NCI-H1436 treated with DMSO at 0.1 percent for 48 hours (cell line): ENCODE results near the gene TERT.
A peak's percentile ranks its signal among the peaks of the same experiment; 100 is the strongest.

ENCODE experiments used
- DNase-seq: peaks from one replicate; lab custom pipeline; 2025; lab: John Stamatoyannopoulos, UW

TERT gene

DNA sequence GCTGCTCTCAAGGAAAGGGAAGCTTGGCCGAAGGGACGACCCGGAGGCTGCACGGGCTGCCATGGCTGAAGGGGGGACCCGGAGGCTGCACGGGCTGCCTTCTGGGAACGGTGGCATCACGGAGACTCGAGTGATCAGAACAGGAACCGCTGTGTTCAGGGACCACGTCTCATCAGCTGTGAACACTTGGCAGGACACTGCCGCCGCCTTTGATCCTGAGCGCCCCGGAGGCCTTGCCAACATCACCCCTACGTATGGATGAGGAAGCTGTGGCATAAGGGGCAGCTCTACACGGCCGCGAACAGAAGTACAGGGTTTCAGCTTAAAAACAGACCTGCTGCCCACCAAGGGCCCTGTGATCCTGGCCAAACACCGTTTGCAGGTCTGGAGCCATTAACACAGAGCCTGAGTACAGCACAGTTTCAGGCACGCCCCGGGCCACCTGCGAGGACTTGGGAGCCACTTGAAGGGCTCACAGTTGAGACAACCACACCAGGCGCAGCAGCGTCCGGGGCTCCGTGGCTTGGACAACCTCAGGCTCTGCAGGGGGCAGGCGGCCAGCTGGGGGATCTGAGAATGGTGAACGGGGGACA, 23.9 kb upstream of the TERT start:
- no peak for DNase-seq

DNA sequence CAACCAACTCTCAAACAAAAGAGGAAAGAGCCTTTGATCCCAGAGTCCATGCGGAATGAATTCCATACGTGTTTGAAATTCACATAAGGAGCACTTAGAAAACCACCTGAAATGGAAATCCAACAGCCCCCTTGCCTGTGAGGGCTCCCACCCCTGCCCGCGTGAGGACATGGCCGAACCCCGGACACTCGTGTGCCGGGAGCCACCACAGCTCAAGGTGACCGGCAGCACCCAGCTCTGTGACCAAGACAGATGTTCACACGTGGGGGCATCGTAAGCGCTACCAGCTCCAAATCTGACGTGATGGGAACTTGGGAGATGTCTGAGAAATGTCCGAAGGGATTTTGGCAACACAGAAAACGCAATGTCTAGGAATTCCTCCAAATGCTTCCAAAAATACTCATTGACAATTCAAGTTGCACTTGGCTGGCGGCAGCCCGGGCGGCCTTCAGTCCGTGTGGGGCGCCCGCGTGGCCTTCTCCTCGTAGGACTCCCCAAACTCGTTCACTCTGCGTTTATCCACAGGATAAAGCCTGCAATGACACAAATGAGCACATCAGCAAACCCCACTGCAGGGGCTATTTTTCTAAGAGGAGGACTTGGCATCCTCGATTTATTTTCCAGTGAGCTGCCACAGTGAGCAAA, 23.2 kb upstream of the TERT start:
- DNase-seq = no peak

DNA sequence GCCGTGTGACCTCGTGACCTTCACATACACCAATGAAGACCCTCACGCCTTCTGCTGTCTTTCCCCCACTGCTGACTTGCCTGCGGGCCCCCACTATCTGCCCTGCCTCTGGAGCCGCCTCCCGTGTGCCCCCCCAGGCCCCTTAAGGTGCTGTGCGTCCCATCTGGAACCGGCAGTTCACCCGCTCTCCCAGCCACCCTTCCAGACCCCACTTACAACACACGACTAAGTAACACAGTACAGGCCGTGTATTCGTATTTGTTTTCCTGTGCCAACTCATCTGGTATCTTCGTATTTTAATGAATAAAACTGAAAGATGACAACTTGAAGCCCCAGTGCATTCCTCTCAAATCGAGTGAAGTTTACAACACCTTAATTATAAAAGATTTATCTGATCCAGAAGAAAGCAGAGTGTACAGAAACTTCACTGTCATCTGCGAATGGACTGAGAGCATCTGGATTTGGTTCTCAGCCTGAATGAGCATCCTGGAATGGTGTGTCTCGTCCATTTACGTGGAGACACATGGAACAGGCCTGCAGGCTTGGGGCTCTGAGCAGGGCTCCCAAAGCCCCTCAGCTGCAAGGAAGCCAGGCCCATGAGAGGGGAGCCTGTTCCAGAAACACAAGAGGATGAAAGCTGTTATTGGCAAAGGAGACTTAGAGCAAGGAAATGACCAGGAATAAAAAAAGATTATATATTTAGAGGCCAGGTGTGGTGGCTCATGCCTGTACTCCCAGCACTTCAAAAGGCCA, 21.9 kb upstream of the TERT start:
- DNase-seq = no peak

DNA sequence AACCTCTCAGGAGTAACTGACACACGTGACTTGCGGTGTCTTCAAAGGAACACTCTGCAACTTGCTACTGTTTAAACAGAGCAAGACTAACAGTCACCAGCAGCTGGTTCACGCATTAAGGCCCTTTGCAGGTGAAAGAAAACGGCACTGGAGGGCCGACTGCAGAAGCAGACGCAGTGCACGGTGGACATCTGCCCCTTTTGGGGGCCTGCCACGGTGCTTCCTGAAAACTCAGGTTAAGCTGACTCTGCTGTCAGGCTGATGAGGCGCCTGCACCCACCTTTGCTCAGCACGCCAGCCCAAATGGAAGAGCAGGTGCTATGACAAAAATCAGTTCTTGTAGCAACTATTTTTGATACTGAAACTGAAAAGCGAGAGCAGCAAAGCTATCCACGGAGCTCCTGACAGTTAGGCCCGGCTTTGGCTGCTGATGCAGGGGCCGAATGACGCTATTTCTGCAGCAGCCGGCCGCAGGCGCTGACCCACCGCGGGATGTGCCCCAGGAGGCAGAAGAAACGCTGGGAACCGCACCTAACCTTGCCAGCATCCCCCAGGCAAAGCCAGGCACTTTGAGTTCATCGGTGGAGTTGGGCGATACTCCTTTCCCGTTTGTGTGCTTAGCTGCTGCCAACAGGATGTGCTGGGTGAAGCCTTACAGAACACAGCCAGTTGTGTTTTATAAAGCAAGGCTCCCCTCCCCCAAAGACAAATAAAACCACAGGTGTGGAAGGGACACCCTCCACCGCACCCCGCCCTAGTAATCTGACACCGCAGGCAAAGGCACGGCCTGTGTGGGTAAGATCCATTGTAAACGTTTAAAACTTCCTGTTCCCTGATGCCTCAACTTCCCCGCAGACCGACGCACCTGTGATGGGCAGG, 21.1 kb upstream of the TERT start:
- DNase-seq = peak; percentile 93

DNA sequence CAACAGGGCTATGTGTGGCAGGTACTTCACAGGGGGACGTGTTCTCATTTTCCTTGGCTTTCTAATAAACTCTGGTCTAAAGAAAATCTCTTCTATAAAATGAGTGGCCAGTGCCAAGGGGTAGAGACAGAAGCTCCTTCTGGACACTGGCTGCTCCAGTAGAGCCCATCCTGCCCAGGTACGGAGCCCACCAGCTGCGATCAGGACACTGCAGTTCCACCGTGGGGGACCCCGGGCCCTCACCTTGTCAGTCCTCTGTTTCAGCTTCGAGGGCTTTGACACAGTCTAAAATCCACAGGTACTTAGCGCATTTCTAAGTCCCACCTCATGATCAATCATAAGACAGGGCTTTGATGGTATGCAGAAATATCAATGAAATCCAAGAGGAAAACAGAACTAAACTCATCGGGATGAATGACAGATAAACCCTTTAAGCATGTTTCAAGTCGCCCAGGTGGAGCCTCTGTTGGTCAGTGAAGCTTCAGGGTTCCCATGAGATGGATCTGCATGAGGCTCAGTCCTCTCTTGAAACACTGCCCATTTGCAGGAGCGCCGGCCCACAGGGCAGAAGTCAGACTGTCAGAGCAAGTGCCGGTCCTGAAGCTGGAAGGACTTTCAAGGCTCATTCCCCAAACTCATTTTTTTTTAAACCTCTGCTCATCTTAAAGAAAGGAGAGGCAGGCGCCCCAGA, 20.3 kb upstream of the TERT start:
- DNase-seq = no peak

DNA sequence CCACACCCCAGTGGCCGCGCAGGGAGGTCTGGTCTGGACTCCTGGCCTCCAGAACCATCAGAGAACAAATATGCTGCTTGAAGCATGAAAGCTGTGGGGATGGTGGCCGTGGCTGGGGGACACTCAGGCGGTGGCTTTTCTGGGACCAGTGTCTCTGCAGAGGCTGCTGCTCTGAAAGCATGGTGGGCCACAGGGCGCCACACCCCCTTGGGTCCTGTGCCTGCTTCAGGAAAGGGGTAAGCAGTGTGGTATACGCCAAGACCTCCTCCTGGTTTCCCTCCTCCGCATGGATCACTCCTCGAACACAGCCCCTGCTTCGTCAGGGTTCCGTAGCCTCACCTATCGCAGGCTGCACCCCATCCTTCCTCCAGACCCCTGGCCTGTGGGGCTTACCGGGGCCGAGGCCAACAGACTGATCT, 19.7 kb upstream of the TERT start:
- no peak for DNase-seq

DNA sequence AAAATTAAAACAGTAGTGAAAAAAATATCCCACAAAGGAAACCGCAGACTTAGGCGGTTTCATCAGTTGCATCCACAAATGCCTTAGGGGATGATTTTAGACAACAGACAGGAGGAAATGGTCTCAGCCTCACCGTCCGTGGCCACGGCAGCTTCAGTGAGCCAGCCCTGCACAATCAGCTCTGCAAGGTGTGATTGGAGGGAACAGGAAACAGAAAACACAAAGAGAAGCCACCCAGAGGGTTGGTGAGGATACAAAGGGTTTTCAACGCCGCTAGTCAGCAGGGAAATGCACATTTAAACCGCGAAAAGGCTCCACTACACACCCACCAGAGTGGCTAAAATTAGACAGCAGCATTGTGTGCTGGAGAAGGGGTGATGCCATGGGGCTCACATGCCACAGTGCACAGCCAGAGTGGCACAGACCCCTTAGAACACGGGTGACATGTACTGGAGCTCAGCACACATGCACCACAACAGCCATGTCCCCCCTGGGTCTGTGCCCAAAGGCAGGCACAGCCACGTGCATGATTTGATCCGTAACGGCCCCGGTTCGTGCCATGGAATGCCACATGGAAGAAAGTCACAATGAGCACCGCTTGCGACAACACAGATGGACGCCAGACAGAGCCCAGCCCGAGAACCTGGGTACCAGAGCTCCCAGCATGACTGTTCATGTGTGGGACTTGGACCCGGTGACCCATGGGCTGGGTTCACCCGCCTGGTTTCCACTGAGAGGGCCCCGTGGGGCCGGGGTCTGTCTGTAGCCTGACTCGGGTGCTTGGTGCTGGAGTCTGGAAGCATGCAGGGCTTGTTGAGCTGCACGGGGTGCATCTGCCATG, 18.3 kb upstream of the TERT start:
- DNase-seq = peak; percentile 22

DNA sequence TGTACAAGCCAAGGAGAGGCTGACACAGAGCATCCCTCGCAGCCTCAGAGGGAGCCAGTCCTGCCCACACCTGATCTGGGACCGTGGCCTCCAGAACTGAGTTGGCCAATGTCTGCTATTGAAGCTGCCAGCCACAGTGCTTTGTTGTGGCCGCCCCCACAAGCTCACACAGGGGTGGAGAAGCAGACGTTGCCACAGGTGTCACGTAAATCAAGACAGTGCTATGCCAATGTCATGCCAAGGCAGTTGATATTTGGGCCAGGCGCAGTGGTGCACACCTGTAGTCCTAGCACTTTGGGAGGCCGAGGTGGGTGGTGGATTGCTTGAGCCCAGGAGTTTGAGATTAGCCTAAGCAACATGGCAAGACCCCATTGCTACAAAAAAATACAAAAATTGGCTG, 17.3 kb upstream of the TERT start:
- no peak for DNase-seq

DNA sequence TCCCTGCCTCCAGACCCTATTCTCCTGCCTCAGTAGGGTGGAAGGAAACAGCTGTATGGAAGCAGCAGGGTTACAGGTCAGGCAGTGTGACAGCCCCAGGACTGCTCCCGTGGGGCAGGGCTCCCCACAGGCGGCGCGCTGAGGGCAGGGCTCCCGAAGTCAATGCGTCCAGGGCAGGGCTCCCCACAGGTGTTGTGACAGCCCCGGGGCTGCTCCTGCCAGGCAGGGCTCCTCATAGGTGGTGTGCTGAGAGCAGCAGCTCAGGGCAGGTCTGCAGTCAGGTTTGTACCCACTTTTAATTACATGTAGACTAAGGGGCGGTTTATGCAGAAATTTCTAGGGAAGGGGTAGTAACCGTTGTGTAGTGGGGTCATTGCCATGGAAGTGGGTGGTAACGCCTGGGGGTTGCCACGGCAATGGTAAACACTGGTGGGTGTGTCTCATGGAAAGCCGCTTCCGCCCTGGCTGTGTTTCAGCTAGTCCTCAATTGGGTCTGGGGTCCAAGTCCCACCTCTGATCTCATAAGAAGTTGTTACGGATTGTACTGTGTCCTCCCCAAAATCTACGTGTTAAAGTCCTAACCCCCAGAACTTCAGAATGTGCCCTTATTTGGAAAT, 16.7 kb upstream of the TERT start:
- no peak for DNase-seq

DNA sequence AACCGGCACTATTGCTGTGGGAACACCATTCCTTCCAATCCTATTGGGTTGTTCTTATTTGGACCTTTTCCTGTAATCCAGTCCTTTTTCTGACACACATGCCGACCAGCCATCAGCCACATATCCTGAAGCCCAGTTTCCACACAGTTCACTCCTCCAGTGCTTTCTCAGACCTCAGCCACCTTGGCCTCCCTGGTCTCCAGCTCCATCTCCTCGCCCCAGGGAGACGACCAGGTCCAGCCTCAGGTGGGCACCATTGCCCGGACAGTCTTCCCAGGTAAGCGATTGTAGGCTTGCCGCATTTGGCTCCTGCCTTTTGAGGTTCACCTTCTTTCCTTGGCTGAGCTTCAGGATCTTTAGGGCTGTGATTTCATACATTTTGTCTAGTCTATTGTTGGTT, 15.2 kb upstream of the TERT start:
- DNase-seq = no peak

DNA sequence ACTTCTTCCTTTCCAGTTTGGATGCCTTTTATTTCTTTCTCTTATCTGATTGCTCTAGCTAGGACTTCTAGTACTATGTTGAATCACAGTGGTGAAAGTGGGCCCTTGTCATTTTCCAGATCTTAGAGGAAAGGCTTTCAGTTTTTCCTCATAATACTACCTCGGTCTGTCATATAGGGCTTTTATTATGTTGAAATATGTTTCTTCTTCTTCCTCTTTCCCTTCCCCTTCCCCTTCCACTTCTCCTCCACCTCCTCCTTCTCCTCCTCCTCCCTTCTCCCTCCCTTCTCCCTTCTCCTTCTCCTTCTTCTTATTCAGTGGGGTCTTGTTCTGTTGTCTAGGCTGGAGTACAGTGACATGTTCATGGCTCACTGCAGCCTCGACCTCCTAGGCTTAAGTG, 9.2 kb upstream of the TERT start:
- DNase-seq = no peak

DNA sequence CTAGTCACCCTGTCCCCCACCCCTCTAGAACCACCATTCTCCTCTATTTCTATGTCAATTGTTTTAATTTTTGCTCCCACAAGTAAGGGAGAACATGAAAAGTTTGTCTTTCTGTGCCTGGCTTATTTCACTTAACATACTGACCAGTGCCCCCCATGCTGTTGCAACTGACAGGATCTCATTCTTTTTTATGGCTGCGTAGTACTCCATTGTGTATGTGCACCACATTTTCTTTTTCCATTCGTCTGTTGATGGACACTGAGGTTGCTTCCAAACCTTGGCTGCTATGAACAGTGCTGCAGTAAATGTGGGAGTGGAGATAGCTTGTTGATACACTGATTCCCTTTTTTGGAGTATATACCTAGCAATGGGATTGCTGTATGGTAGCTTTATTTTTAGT, 7.4 kb upstream of the TERT start:
- DNase-seq = no peak

DNA sequence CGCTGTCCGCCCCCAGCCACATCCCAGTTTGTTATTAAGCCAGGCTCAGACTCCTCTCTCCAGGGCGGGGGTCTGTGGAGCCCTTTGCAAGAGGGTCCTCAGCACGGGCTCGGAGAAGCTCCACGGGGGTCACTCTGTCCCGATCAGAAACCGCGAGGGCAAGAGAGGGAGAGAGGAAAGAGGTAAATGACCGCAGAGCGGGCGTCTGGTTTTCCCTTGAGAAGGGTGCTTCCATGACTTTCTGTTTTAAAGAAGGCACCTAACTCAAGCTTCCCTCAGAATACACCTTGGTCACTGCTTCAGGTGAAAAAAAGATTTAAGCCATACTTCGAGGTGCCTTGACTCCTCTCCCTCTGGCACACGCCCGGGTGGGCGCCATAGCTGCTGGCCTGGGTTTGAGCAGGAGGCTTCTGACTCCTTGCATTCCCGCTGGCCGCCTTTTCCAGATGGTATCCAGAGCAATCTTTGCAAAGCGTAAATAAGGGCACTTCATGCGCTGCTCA, 5.8 kb upstream of the TERT start:
- no peak for DNase-seq

DNA sequence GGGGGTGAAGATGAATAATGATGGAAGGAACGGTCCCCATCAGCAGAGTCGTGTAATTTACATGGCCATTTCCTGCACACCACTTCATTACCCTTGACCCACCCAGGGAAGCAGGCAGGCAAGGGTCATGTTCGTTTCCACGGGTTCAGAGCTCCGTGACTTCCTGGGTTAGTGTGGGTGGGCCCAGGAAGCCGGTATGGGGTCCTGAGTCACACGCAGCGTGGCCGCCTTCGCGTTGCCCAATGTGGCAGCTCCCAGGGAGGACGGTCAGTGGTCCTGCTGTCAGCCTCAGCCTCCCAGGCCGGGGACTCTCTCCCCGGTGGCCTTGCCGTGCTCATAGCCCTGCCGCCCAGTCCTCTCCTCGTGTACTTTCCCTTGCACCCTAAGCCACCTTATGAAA, 5.1 kb upstream of the TERT start:
- DNase-seq = no peak

DNA sequence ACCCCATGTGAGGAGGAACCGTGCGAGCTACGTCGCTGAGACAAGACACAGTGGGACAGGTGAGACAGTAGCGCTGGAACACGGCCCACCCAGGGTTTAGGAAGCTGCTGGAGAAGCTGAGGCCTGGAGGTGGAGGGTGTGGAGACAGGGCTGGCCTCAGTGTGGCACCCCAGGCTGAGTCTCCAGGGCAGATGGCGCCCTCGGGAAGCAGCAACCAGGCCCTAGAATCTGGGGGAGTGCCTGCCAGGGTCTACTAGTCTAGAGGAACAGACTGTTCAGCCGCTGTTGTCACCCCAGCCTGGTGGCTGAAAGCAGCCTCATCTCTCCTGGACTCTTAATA, 4.6 kb upstream of the TERT start:
- no peak for DNase-seq

DNA sequence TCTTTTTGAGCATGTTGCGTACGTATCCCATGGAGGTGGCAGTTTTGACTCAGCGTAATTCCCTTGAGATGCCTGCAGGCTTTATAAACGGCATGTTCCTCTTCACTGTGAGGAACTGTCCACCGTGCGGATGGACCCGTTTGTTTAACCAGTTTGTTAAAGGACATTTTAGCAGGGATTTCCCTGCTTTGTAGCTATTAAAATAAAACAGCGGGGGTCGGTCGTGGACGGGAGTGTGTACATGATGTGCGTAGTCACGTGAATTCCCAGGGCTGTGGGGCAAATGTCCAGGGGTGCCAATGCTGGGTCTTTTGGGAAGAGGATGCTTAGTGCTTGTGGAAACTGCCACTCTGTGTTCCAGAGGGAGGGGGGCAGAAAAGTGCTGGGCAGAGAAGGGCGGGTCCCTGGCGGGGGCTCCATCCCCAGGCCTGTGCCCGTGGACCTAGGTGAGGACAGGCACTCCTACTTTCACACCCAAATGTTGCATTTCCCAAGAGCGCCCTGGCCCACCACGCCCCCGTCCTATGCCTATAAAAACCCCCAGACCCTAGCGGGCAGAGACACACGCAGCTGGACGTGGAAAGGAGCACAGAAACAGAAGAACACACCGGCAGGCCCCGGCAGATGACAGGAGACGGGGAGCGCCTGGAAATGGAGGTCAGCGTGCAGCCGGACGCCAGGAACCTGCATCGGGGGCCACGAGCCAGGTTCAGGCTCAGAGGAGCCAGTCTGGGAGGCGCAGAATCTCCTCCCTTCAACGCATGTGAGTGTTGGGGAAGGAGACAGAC, 4.0 kb upstream of the TERT start:
- no peak for DNase-seq

DNA sequence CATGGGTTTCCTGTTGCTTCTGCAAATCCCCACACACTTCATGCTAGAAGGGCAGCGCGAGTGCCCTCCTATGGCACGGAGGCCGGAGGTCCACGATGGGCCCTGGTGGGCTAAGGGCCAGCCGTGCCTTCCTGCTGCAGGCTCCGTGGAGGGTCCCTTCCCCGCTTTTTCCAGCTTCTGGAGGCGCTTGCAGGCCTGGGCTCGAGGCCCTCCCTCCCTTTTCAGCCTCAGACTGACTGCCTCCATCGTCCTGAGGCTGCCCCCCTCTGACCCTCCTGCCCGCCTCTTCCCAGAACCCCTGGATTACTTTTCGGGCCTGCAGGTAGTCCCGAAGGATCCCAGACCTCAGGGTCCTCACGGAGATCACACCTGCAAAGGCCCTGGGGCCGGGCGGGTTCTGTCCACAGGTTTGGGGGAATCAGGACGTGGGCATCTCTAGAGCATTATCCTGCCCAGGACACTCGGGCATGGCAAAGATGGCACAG, 3.2 kb upstream of the TERT start:
- DNase-seq = no peak

DNA sequence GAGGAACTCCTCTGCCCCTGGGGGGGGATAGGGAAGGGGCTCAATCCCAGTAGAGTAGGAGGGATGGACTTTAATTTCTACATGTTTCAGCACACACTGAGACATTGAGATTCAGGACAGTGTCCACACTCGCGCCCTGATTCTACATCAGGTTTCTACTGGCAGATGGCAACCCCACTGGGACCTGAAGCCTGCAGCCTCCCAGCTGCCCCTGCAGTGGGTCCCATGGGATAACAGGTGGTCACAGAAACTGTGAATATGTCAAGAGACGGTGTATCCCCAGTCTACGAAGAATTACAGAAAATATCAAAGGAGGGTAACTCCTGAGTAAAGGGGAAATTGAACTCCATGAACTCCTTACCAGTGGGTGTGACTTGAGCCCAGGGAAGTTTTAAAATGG, 2.4 kb upstream of the TERT start:
- DNase-seq = peak; percentile 35

DNA sequence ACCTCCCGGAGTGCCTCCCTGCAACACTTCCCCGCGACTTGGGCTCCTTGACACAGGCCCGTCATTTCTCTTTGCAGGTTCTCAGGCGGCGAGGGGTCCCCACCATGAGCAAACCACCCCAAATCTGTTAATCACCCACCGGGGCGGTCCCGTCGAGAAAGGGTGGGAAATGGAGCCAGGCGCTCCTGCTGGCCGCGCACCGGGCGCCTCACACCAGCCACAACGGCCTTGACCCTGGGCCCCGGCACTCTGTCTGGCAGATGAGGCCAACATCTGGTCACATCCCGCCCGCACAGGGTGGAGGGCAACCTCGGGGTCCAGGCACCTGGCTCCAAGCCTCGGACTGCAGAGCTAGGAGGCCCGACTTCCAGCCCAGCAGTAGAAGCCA, 776 bp upstream of the TERT start:
- no peak for DNase-seq
